ENCODE measurements around the gene SEC31A.

DNA sequence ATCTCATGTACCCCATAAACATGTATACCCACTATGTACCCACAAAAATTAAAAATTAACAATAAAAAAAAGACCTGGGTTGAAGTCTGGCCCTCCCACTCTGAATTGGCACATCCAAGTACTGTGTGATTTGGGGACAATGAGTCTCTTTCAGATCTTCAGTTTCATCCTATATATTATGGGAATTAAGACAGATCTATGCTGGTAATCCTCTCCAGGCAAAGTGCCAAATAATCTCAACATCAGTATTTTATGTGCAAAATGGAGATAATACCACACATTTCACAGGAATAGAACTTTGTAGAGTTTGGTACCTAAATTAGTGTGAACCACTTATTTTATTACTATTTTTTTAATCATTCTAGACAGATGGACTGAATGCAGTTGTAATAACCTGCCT is 81.3 kb downstream of the SEC31A start:
- TF ChIP-seq, protein P1, sequence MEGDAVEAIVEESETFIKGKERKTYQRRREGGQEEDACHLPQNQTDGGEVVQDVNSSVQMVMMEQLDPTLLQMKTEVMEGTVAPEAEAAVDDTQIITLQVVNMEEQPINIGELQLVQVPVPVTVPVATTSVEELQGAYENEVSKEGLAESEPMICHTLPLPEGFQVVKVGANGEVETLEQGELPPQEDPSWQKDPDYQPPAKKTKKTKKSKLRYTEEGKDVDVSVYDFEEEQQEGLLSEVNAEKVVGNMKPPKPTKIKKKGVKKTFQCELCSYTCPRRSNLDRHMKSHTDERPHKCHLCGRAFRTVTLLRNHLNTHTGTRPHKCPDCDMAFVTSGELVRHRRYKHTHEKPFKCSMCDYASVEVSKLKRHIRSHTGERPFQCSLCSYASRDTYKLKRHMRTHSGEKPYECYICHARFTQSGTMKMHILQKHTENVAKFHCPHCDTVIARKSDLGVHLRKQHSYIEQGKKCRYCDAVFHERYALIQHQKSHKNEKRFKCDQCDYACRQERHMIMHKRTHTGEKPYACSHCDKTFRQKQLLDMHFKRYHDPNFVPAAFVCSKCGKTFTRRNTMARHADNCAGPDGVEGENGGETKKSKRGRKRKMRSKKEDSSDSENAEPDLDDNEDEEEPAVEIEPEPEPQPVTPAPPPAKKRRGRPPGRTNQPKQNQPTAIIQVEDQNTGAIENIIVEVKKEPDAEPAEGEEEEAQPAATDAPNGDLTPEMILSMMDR (IDR thresholded peaks at IDR 0.05) = no peak
- no peak for TF ChIP-seq EP300 (IDR thresholded peaks at IDR 0.05)
- TF ChIP-seq POLR2AphosphoS5 (IDR thresholded peaks at IDR 0.05) = no peak
- TF ChIP-seq POLR2A (IDR thresholded peaks at IDR 0.05) = no peak

All from sigmoid colon (tissue), 4 donors.